Karpas-422 (cell line): ENCODE measurements around the gene COA8. TPM values are rescaled to one million over a fixed set of nuclear protein-coding genes. Genes with fewer than 3 reads are reported as not detected.

ENCODE experiments used
- DNase-seq: peaks from one replicate; pipeline ENCODE4 v3.0.0-alpha.2; 2015
- H2AFZ ChIP-seq: fragments of 200-600 bp; sonication (generic); 2 replicates; pipeline ENCODE4 v1.6.1; 2014; ENCODE audit warnings: antibody characterized with exemption, low read length, mixed read lengths
- H3K27ac ChIP-seq: fragments of 200-600 bp; sonication (generic); 2 replicates; pipeline ENCODE4 v1.5.1; 2014; ENCODE audit warnings: mild to moderate bottlenecking, low read length, moderate library complexity
- H3K27me3 ChIP-seq: fragments of 200-600 bp; sonication (generic); 2 replicates; pipeline ENCODE4 v1.6.1; 2014; ENCODE audit warnings: low read length, mixed read lengths
- H3K36me3 ChIP-seq: fragments of 200-600 bp; sonication (generic); 2 replicates; pipeline ENCODE4 v1.6.1; 2014; ENCODE audit warnings: low read length, mixed read lengths; ENCODE audit not compliant: insufficient read depth
- H3K4me1 ChIP-seq: fragments of 200-600 bp; sonication (generic); 2 replicates; pipeline ENCODE4 v1.6.1; 2014; ENCODE audit warnings: mild to moderate bottlenecking, low read length, mixed read lengths
- H3K4me2 ChIP-seq: fragments of 200-600 bp; sonication (generic); 2 replicates; pipeline ENCODE4 v1.6.1; 2014; ENCODE audit warnings: low read length, low read depth, mild to moderate bottlenecking; ENCODE audit not compliant: poor library complexity, severe bottlenecking
- H3K4me3 ChIP-seq: fragments of 200-600 bp; sonication (generic); 2 replicates; pipeline ENCODE4 v1.5.1; 2014; ENCODE audit warnings: mild to moderate bottlenecking, antibody characterized with exemption, low read length, mixed read lengths
- H3K79me2 ChIP-seq: fragments of 200-600 bp; sonication (generic); 2 replicates; pipeline ENCODE4 v1.6.1; 2014; ENCODE audit warnings: mild to moderate bottlenecking, low read length, mixed read lengths
- H3K9ac ChIP-seq: fragments of 200-600 bp; sonication (generic); 2 replicates; pipeline ENCODE4 v1.6.0; 2014; ENCODE audit warnings: low read length
- H3K9me2 ChIP-seq: fragments of 200-600 bp; sonication (generic), shearing (Covaris generic); replicated peaks from 2 replicates; pipeline ENCODE4 v1.6.0; 2014; ENCODE audit warnings: mild to moderate bottlenecking, low read length, moderate library complexity; ENCODE audit not compliant: insufficient read depth
- H3K9me3 ChIP-seq: fragments of 300-700, 200-600 bp; sonication (generic); 2 replicates; pipeline ENCODE4 v1.6.1; 2014; ENCODE audit warnings: low read length, mixed read lengths
- H4K20me1 ChIP-seq: fragments of 200-600 bp; sonication (generic); 2 replicates; pipeline ENCODE4 v1.6.1; 2014; ENCODE audit warnings: mild to moderate bottlenecking, antibody characterized with exemption, low read length, low read depth; ENCODE audit not compliant: insufficient read depth
- total RNA-seq: library from RNA; depleted of rRNA; stranded (reverse); fragments of >200 nt; shearing (Covaris generic); gene quantifications from 2 replicates; pipeline ENCODE4 v1.2.3, GENCODE V29; 2014; ENCODE audit warnings: low replicate concordance

The COA8 gene
- total RNA-seq, 1 experiment from 2014 or later = 62.9 TPM

DNA sequence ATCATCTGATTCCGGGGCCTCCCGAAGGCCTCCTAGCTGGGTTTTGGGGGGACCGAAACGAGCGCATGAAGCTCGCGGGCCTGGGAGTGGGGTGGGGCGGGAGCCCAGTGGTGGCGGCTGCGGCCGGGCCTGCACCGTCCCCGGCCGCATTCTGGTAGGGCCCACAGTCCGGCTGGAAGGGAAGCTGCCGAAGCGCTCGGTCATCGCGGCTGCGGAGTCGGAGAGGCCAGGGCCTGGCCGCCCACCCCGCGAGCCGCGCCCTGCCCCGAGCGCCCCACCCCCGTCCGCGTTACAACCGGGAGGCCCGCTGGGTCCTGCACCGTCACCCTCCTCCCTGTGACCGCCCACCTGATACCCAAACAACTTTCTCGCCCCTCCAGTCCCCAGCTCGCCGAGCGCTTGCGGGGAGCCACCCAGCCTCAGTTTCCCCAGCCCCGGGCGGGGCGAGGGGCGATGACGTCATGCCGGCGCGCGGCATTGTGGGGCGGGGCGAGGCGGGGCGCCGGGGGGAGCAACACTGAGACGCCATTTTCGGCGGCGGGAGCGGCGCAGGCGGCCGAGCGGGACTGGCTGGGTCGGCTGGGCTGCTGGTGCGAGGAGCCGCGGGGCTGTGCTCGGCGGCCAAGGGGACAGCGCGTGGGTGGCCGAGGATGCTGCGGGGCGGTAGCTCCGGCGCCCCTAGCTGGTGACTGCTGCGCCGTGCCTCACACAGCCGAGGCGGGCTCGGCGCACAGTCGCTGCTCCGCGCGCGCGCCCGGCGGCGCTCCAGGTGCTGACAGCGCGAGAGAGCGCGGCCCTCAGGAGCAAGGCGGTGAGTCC, 66.1 kb downstream of the COA8 start, which contains the start of gene KLC1:
Gene KLC1 (plus strand): TSS at position 528 of the 819 bp plus-strand sequence. CDS start 25,354 bp downstream, outside the sequence.
- H3K4me1 ChIP-seq = peaks cover 46% of the 10 kb centered on the region

DNA sequence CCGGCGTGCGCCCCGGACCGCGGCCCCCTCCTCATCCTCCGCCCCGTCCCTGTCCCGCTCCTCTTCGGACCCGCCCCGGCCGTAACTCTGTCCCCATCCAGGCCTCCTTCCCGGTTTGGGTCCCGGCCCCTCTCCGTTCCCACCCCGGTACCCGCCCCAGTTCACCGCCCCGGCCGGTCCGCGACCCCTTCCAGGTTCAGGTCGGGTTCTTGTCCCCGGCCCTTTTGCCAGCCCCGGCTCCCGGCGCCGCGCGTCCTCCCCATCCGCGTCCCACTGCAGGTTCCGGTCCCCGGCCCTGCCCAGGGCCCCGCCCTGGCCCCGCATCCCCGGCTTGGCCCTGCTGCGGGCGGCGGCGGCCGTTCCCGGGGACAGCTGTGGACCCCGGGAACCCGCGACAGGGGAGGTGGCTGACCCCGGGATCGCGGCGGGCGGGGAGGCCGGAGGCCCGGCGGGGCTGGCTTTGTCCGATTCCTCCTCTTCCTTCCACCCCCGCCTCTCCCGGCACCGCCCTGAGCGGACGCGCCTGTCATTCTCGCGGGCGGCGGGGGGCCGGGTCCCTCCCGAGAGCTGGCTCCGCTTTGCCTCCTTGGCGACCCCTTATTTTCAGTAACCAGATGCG, 66.9 kb downstream of the COA8 start:
- peak overlapping the region; percentile 56 for H3K27ac ChIP-seq
- no peaks in the 10 kb centered on the region for H3K27me3 ChIP-seq
- H3K9me3 ChIP-seq = no peaks in the 10 kb centered on the region
- H3K4me1 ChIP-seq = peaks cover 40% of the 10 kb centered on the region
- H2AFZ ChIP-seq = peak overlapping the region; percentile 95; the same call in 1 of the 2 replicates
- no peaks in the 10 kb centered on the region for H3K9me2 ChIP-seq
- H4K20me1 ChIP-seq = peaks cover 22% of the 10 kb centered on the region
- peak; percentile 84 for DNase-seq
- H3K79me2 ChIP-seq = peaks cover 55% of the 10 kb centered on the region
- peak overlapping the region; percentile 84 for H3K4me3 ChIP-seq
- peak overlapping the region; percentile 97 for H3K4me2 ChIP-seq
- peak overlapping the region; percentile 96 for H3K9ac ChIP-seq
- peaks cover 4% of the 10 kb centered on the region; the same call in 1 of the 2 replicates for H3K36me3 ChIP-seq

More for the DNA sequence above, 66.1 kb downstream of the COA8 start, which contains the start of gene KLC1:
- peak within 1 kb of the TSS; percentile 56 for H3K27ac ChIP-seq
- H3K4me3 ChIP-seq = peak within 1 kb of the TSS; percentile 84
- peaks cover 4% of the 10 kb centered on the region; the same call in 1 of the 2 replicates for H3K36me3 ChIP-seq
- peak within 1 kb of the TSS; percentile 96 for H3K9ac ChIP-seq
- H3K79me2 ChIP-seq = peaks cover 48% of the 10 kb centered on the region
- H3K4me2 ChIP-seq = peak within 1 kb of the TSS; percentile 97
- no peaks in the 10 kb centered on the region for H3K27me3 ChIP-seq
- peaks cover 22% of the 10 kb centered on the region for H4K20me1 ChIP-seq
- H2AFZ ChIP-seq = peak within 1 kb of the TSS; percentile 95
- no peaks in the 10 kb centered on the region for H3K9me3 ChIP-seq
- no peaks in the 10 kb centered on the region for H3K9me2 ChIP-seq
- peak; percentile 96 for DNase-seq

DNA sequence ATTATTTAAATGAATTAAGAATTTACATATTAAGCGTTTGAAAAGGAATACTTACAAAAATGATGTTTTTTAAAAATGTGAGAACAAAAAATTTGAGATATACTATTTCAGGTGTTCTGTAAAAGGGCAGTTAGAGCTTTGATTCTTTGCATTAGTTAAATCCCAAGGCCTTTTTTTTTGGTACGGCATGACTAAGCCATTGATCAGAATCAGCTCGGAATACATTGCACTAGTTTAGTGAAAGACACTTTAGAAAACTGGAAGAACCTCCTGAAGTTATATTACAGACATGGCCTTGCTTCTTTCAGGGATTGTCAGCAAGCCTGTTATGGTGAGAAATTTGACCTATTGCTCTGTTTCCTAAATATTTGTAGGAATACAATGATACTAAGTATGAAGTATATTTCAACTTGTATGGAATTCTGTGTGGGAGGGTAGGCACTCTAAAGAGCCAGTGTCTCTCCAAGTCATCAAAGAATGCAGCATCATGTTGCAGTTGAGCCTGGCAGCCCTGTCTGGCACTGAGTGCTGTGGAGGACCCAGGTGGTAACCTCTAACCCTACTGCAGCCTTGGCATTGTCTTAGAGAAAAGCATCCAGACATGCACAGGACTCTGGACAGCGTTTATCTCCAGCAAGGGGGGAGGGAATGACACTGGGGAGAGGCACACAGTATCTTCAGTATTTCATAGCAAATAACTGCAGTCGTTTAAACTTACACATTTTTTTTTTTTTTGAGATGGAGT, 67.8 kb downstream of the COA8 start:
- Histone ChIP-seq H3K9ac (peak overlapping the region; percentile 96), H3K9me2 (no peaks in the 10 kb centered on the region), H3K9me3 (no peaks in the 10 kb centered on the region), H4K20me1 (peaks cover 22% of the 10 kb centered on the region), H3K36me3 (peaks cover 5% of the 10 kb centered on the region; the same call in 1 of the 2 replicates), H3K4me3 (peak overlapping the region; percentile 84), H2AFZ (no peak overlapping the region), H3K27ac (peak overlapping the region; percentile 56), H3K27me3 (no peaks in the 10 kb centered on the region), H3K4me1 (peaks cover 31% of the 10 kb centered on the region), H3K79me2 (peaks cover 64% of the 10 kb centered on the region), H3K4me2 (peak overlapping the region; percentile 97)
- DNase-seq = no peak

DNA sequence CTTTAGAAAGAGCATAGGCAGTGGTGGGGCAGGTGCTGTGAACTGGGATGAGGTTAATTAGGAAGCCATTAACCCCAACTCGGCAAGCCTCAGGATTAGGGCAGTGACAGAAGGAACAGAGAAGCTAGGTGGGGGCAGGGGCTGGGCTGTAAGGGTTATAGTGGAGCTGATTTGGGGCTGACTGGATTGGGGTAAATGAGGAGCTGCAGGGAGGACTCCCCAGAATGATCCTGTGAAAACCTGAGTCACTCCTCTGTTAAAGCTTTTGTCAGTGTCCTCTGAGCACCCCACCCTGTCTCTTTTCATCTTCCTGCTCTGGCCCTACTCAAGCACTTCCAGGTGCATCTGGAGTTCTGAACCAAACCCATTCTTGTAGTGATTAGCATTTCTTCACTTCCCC, 70.6 kb downstream of the COA8 start:
- no peaks in the 10 kb centered on the region for H3K27me3 ChIP-seq
- DNase-seq = no peak

DNA sequence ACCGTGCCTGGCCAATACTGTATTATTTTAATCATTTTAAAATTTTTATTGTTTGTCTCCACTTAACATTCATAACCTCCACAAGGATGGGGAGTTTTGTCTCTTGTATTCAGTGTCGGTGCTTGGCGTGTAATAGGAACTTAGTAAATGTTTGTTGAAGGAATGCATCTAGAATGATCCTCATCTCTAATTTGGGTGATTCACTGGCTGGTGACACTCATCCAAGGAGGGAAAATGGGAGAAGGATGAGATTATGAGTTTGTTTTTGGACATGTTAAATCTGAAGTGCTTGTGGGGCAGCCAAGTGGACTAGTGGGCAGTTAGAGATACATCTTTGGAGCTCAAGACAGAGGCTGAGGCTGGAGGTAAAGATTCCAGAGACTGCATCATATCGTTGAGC, 71.4 kb downstream of the COA8 start:
- Histone ChIP-seq H3K4me3 (no peak overlapping the region), H3K4me1 (peaks cover 12% of the 10 kb centered on the region), H2AFZ (no peak overlapping the region), H3K36me3 (peaks cover 15% of the 10 kb centered on the region), H3K4me2 (no peak overlapping the region), H3K9me2 (no peaks in the 10 kb centered on the region), H3K9ac (no peak overlapping the region), H3K79me2 (peaks cover 98% of the 10 kb centered on the region), H3K9me3 (no peaks in the 10 kb centered on the region), H3K27ac (no peak overlapping the region), H4K20me1 (peaks cover 28% of the 10 kb centered on the region), H3K27me3 (no peaks in the 10 kb centered on the region)
- DNase-seq = no peak

More for the DNA sequence above, 70.6 kb downstream of the COA8 start:
- H3K4me2 ChIP-seq = no peak overlapping the region
- no peak overlapping the region for H3K4me3 ChIP-seq
- peaks cover 92% of the 10 kb centered on the region for H3K79me2 ChIP-seq
- no peak overlapping the region for H2AFZ ChIP-seq
- H3K4me1 ChIP-seq = peaks cover 14% of the 10 kb centered on the region
- H3K9me3 ChIP-seq = no peaks in the 10 kb centered on the region
- peaks cover 24% of the 10 kb centered on the region for H4K20me1 ChIP-seq
- H3K9me2 ChIP-seq = no peaks in the 10 kb centered on the region
- H3K9ac ChIP-seq = no peak overlapping the region
- H3K27ac ChIP-seq = no peak overlapping the region
- H3K36me3 ChIP-seq = peaks cover 15% of the 10 kb centered on the region

DNA sequence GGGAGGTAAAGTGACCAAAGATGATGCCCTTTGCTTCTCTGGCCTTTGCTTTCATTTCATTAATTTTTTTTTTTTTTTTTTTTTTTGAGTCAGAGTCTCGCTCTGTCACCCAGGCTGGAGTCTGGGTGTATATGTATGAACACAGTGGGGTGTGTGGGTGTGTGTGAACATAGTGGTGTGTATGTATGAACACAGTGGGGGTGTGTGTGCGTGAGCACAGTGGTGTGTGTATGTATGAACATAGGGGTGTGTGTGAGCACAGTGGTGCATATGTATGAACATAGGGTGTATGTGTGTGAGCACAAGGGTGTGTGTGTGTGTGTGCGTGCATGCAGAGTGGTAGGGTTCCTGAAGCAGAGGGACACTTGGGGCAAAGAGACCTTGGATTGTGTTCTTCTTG, 75.8 kb downstream of the COA8 start:
- Histone ChIP-seq H3K9me3 (no peaks in the 10 kb centered on the region), H3K36me3 (peaks cover 12% of the 10 kb centered on the region), H3K79me2 (peaks cover 98% of the 10 kb centered on the region), H3K4me1 (no peaks in the 10 kb centered on the region), H3K4me2 (no peak overlapping the region), H3K4me3 (no peak overlapping the region), H4K20me1 (peaks cover 6% of the 10 kb centered on the region), H3K27ac (no peak overlapping the region), H2AFZ (no peak overlapping the region), H3K9me2 (no peaks in the 10 kb centered on the region), H3K9ac (no peak overlapping the region), H3K27me3 (no peaks in the 10 kb centered on the region)
- no peak for DNase-seq
